ENCODE data around the gene SP5.

The SP5 gene

GRCh38 chr2:170710609-170710979 is 4.5 kb upstream of the SP5 start:
- TF ChIP-seq CTCF (IDR thresholded peaks at IDR 0.05; ENCODE audit: low read depth, low read length): no peak
- DNase-seq (ENCODE audit: low read depth, low spot score): no peak
- H3K4me3 ChIP-seq (ENCODE audit: low read depth, low read length): no peak overlapping the region
- in situ Hi-C loops (cut with HindIII; ENCODE audit: low sequenced_read_pairs): no loop called here

- no peak for TF ChIP-seq CTCF (IDR thresholded peaks at IDR 0.05; ENCODE audit: low read depth, low read length)
- in situ Hi-C loops (cut with HindIII; ENCODE audit: low sequenced_read_pairs): no loop called here
- no peak overlapping the region for H3K4me3 ChIP-seq (ENCODE audit: low read depth, low read length)
- DNase-seq (ENCODE audit: low read depth, low spot score): no peak
Observed at GRCh38 chr2:170711196-170711773, 3.9 kb upstream of the SP5 start.

- no peak for DNase-seq (ENCODE audit: low read depth, low spot score)
- no peak for TF ChIP-seq CTCF (IDR thresholded peaks at IDR 0.05; ENCODE audit: low read depth, low read length)
- in situ Hi-C loops (cut with HindIII; ENCODE audit: low sequenced_read_pairs): no loop called here
- H3K4me3 ChIP-seq (ENCODE audit: low read depth, low read length): no peak overlapping the region
Observed at GRCh38 chr2:170711774-170712652, 3.1 kb upstream of the SP5 start.

- no peak overlapping the region for H3K4me3 ChIP-seq (ENCODE audit: low read depth, low read length)
- TF ChIP-seq CTCF (IDR thresholded peaks at IDR 0.05; ENCODE audit: low read depth, low read length): no peak
- in situ Hi-C loops (cut with HindIII; ENCODE audit: low sequenced_read_pairs): no loop called here
Observed at GRCh38 chr2:170712653-170713542, 2.2 kb upstream of the SP5 start.

GRCh38 chr2:170713543-170714380 is 1.4 kb upstream of the SP5 start:
- no peak overlapping the region for H3K4me3 ChIP-seq (ENCODE audit: low read depth, low read length)
- in situ Hi-C loops (cut with HindIII; ENCODE audit: low sequenced_read_pairs): no loop called here
- DNase-seq (ENCODE audit: low read depth, low spot score): no peak
- TF ChIP-seq CTCF (IDR thresholded peaks at IDR 0.05; ENCODE audit: low read depth, low read length): no peak

More at GRCh38 chr2:170712653-170713542, 2.2 kb upstream of the SP5 start:
- no peak for DNase-seq (ENCODE audit: low read depth, low spot score)
